Spleen (tissue), 11 donors: ENCODE data around the gene PDE3A. TPM values are rescaled to one million over a fixed set of nuclear protein-coding genes. Genes with fewer than 3 reads are reported as not detected.

Experiments
- DNase-seq: peaks from one replicate; pipeline ENCODE4 v3.0.0-alpha.2; 2020
- H3K27ac ChIP-seq, 8 donors: fragments of 200-600 bp; sonication (generic) in 7 of 8; 1 replicate in 4 of 8; 2 replicates in 4 of 8; pipeline versions ENCODE4 v1.5.0 to v1.8.0; 2016 to 2021; ENCODE audit warnings: inconsistent platforms in 4 of 8, mild to moderate bottlenecking in 4 of 8, moderate library complexity in 1 of 8
- H3K27me3 ChIP-seq, 7 donors: fragments of 200-600 bp; sonication (generic) in 6 of 7; replicated peaks in 1 of 7; 1 replicate in 4 of 7; 2 replicates in 3 of 7; pipeline versions ENCODE4 v1.5.0 to v1.8.0; 2016 to 2021; ENCODE audit warnings: inconsistent platforms in 3 of 7, mild to moderate bottlenecking in 1 of 7
- H3K36me3 ChIP-seq, 6 donors: fragments of 200-600 bp; sonication (generic) in 5 of 6; 1 replicate in 4 of 6; 2 replicates in 2 of 6; pipeline versions ENCODE4 v1.5.0 to v1.8.0; 2016 to 2021; ENCODE audit warnings: inconsistent platforms in 2 of 6
- H3K4me1 ChIP-seq, 6 donors: fragments of 200-600 bp; sonication (generic) in 5 of 6; 1 replicate in 3 of 6; 2 replicates in 3 of 6; pipeline versions ENCODE4 v1.5.0 to v1.8.0; 2016 to 2021; ENCODE audit warnings: inconsistent platforms in 3 of 6
- H3K4me3 ChIP-seq, 8 donors: fragments of 200-600 bp; sonication (generic) in 7 of 8; 1 replicate in 4 of 8; 2 replicates in 4 of 8; pipeline versions ENCODE4 v1.5.0 to v1.8.0; 2016 to 2021; ENCODE audit warnings: inconsistent platforms in 4 of 8, mild to moderate bottlenecking in 4 of 8, moderate library complexity in 2 of 8
- H3K9me3 ChIP-seq, 8 donors: fragments of 200-600 bp; sonication (generic) in 7 of 8; 1 replicate in 4 of 8; 2 replicates in 4 of 8; pipeline versions ENCODE4 v1.5.0 to v1.8.0; 2016 to 2021; ENCODE audit warnings: inconsistent platforms in 4 of 8
- CTCF ChIP-seq, 11 experiments: fragments of 200-600 bp in 7 of 11; fragments of 450-650 bp in 4 of 11; sonication (generic) in 4 of 11; IDR thresholded peaks in 8 of 11; conservative IDR thresholded peaks in 3 of 11; 1 replicate in 7 of 11; 2 replicates in 4 of 11; pipeline versions ENCODE4 v1.4.0 to v1.8.0; 2016 to 2021; ENCODE audit warnings: antibody characterized with exemption in 11 of 11, inconsistent platforms in 4 of 11, mild to moderate bottlenecking in 1 of 11
- POLR2A ChIP-seq, 3 donors: fragments of 450-650 bp; IDR thresholded peaks; one replicate each; pipeline ENCODE4 v1.5.1; 2017; ENCODE audit warnings: antibody characterized with exemption in 3 of 3, mild to moderate bottlenecking in 1 of 3
- POLR2AphosphoS5 ChIP-seq, 3 donors: sonication (generic); formaldehyde crosslinking; IDR thresholded peaks; one replicate each; pipeline ENCODE4 v1.5.1; 2017; ENCODE audit warnings: antibody characterized with exemption in 3 of 3
- WGBS, 5 donors: extraction: QIAGEN DNeasy Blood & Tissue Kit in 3 of 5; methylation state at CpG; one replicate each; pipeline versions ENCODE4 v1.1.5 to v1.1.7; 2013 to 2018; 5-methylcytosine and 5-hydroxymethylcytosine counted together
- intact Hi-C: fragments of 100-400 bp; cut with DNase I; formaldehyde crosslinking; loops from one replicate; pipeline ENCODE4 v1.15.0; 2023; ENCODE audit warnings: low total_unique reads
- polyA plus RNA-seq, 3 donors: library from polyadenylated mRNA; stranded (reverse); fragments of 200-250 nt; gene quantifications; one replicate each; pipeline ENCODE4 v1.2.1, GENCODE V29; 2013
- total RNA-seq, 7 donors: library from RNA; depleted of rRNA in 3 of 7; stranded (reverse); fragments of >200 nt in 3 of 7; fragmentation: NEBNext Ultra II Directional in 4 of 7; extraction: Animal tissue kit (Norgen Biotek cat#: 25700) in 4 of 7; gene quantifications; one replicate each; pipeline versions ENCODE4 v1.1.0 to v1.2.1, GENCODE V29; 2016 to 2021
- donor health status: healthy with polysubstance abuse.
- donor health status: DM: no; HTN: no; CAD: no; lungs with moderate emphysema.
- donor health status: DM: no; HTN: no; CAD: no.
- donor health status: Bipolar disorder and iron deficiency.
- donor health status: healthy.
- donor health status: DM: no; HTN: no; CAD: no.
- donor health status: DM: yes; HTN: yes; CAD: no.

The PDE3A gene
- total and polyA plus RNA-seq, 10 donors, result 0.57 to 10.1 (median 7.5) TPM

GRCh38 chr12:20711846-20712245, 343.5 kb downstream of the PDE3A start:
- Histone ChIP-seq H3K36me3 (no peaks in the 10 kb centered on the region), H3K27ac (no peak overlapping the region), H3K27me3 (no peaks in the 10 kb centered on the region), H3K9me3 (no peaks in the 10 kb centered on the region), H3K4me1 (no peaks in the 10 kb centered on the region), H3K4me3 (no peak overlapping the region)
- intact Hi-C loops, result no loop called here
- TF ChIP-seq CTCF (IDR thresholded peaks at IDR 0.05 in 8 of 11, conservative IDR thresholded peaks at IDR 0.05 in 3 of 11) (no peak), POLR2AphosphoS5 (IDR thresholded peaks at IDR 0.05) (no peak), POLR2A (IDR thresholded peaks at IDR 0.05) (no peak)
- no peak for DNase-seq
- 53 to 78% (median 70%) methylated on average over 3 of the region's 3 CpGs for WGBS, 5 donors

- 54 to 76% (median 59%) methylated on average over 2 of the region's 2 CpGs for WGBS, 5 donors
- Histone ChIP-seq H3K27ac (no peak overlapping the region), H3K27me3 (no peaks in the 10 kb centered on the region), H3K4me1 (no peaks in the 10 kb centered on the region), H3K9me3 (no peaks in the 10 kb centered on the region), H3K4me3 (no peak overlapping the region), H3K36me3 (no peaks in the 10 kb centered on the region)
- intact Hi-C loops, result no loop called here
- no peak for DNase-seq
- TF ChIP-seq CTCF (IDR thresholded peaks at IDR 0.05 in 8 of 11, conservative IDR thresholded peaks at IDR 0.05 in 3 of 11) (no peak), POLR2A (IDR thresholded peaks at IDR 0.05) (no peak), POLR2AphosphoS5 (IDR thresholded peaks at IDR 0.05) (no peak)
These were observed 347.7 kb downstream of the PDE3A start for GRCh38 chr12:20716037-20716436.

GRCh38 chr12:20716985-20717384, 348.6 kb downstream of the PDE3A start:
- intact Hi-C loops, result no loop called here
- TF ChIP-seq POLR2AphosphoS5 (IDR thresholded peaks at IDR 0.05) (no peak), POLR2A (IDR thresholded peaks at IDR 0.05) (no peak)
- H3K9me3 ChIP-seq, result no peaks in the 10 kb centered on the region
- no peaks in the 10 kb centered on the region for H3K4me1 ChIP-seq
- no peaks in the 10 kb centered on the region for H3K36me3 ChIP-seq
- 59 to 80% (median 69%) methylated on average over 1 of the region's 1 CpG for WGBS, 5 donors
- DNase-seq, result no peak
- no peaks in the 10 kb centered on the region for H3K27me3 ChIP-seq
- H3K27ac ChIP-seq, result no peak overlapping the region
- no peak overlapping the region for H3K4me3 ChIP-seq

- Histone ChIP-seq H3K27me3 (no peaks in the 10 kb centered on the region), H3K36me3 (no peaks in the 10 kb centered on the region), H3K9me3 (no peaks in the 10 kb centered on the region), H3K4me3 (no peak overlapping the region), H3K27ac (no peak overlapping the region), H3K4me1 (no peaks in the 10 kb centered on the region)
- DNase-seq, result no peak
- TF ChIP-seq CTCF (IDR thresholded peaks at IDR 0.05 in 8 of 11, conservative IDR thresholded peaks at IDR 0.05 in 3 of 11) (no peak), POLR2A (IDR thresholded peaks at IDR 0.05) (no peak), POLR2AphosphoS5 (IDR thresholded peaks at IDR 0.05) (no peak)
- 71 to 84% (median 75%) methylated on average over 4 of the region's 4 CpGs for WGBS, 5 donors
- intact Hi-C loops, result no loop called here
These were observed 350.0 kb downstream of the PDE3A start for GRCh38 chr12:20718294-20718693.

- no peak overlapping the region for H3K27ac ChIP-seq
- no peak overlapping the region for H3K4me3 ChIP-seq
- no peaks in the 10 kb centered on the region for H3K9me3 ChIP-seq
- intact Hi-C loops, result no loop called here
- no peaks in the 10 kb centered on the region for H3K36me3 ChIP-seq
- DNase-seq, result no peak
- H3K27me3 ChIP-seq, result no peaks in the 10 kb centered on the region
- H3K4me1 ChIP-seq, result no peaks in the 10 kb centered on the region
- 41 to 58% (median 56%) methylated on average over 1 of the region's 1 CpG for whole genome bisulfite sequencing, 5 donors
- no peak for TF ChIP-seq CTCF (IDR thresholded peaks at IDR 0.05 in 8 of 11, conservative IDR thresholded peaks at IDR 0.05 in 3 of 11)
- no peak for TF ChIP-seq POLR2AphosphoS5 (IDR thresholded peaks at IDR 0.05)
- no peak for TF ChIP-seq POLR2A (IDR thresholded peaks at IDR 0.05)
These were observed 353.8 kb downstream of the PDE3A start for GRCh38 chr12:20722142-20722541.
